Stimulated activated CD8-positive, alpha-beta memory T cell treated with anti-CD3 and anti-CD28 coated beads, Interleukin-7, amount 100 ng/mL, for 24 hours (primary cell): ENCODE results near the gene KLHDC8A.

Experiments used
- DNase-seq: peaks from one replicate; pipeline ENCODE4 v3.0.0-alpha.2; 2020; ENCODE audit warnings: low read depth

Gene KLHDC8A

DNA sequence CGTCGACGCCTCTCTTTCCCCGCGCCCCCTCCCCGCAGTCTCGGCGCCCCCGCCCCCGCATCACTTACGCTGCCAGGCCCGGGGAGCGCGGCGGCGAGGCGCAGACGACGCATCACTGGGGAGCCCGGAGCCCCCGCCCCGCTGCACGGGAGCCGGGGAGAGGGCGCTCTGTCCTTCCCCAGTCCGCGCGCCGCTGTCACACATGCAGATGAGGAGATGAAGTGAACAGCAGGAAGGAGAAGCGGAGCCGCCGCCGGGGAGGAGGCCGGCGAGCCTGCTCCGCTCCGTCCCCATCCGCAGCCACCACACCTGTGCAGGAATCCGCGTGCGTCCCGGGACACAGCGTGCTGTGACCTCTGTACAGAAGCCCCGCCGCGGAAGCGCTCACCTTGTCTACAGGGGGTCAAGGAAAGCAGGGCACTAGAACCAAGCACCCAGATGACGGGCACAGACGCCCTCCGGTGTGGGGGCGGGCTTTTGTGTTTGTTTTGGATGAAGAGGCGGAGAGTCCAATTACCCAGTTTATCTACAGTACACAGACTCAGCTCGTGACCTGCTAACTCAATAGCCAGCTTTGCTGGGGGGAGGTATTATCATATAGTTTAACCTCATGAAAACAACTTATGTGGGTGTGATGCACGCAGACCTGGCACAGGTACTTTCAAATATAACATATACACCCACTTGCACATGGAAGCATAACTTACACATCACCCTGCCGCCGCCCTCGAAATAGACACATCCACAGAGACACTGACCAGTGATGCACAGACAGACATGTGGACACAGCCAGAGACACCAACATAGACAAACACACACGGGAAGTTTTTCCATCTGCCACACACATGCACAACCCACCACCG, 12.4 kb downstream of the KLHDC8A start:
- no peak for DNase-seq

DNA sequence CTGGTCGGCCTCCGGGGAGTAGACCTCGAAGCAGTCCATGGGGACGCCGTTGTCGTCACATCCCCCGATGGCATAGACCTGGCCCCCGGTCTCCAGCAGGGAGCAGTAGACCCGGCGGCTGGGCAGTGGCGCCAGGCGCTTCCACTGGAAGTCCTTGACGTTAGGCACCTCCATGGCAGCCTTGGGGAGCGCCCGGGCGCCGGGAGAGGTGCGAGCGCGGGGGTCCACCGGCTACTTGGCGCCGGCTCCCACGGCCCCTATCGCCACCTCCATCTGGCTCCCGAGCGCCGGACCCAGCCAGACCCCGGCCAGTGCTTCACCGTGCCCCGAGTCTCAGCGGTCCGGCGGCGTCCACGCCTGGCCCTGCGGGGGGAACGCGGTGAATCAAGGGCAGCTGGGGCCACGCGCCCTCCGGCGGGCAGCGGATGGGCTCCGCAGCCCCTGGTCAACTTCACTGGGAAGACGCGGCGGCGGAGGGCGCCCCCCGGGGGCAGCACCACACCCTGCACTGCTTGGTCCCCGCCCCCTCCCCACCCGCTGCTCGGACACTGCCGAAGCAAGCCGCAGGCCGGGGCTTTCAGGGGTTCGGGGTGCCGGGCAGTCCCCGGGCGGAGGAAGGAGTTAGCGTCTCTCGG, 13.2 kb downstream of the KLHDC8A start:
- DNase-seq = no peak

GRCh38 chr1:205342986-205343385, 13.7 kb downstream of the KLHDC8A start:
- no peak for DNase-seq

GRCh38 chr1:205340676-205341075, 16.0 kb downstream of the KLHDC8A start:
- no peak for DNase-seq

DNA sequence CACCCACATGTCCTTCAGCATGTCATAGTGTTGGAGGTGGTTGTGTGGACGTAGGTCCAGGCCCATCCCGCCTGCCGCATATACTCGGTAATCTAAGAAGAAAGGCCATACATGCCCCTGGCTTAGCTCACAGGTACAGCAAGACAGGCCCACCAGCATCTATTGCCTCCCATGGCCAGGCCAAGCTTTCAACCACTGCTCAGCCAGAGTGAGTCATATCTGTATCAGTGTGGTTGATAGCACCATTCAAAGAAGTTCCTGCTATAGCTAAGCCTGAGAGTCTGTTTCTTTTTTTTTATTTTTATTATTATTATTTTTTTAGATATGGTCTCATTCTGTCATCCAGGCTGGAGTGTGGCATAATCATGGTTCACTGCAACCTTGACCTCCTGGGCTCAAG, 17.0 kb downstream of the KLHDC8A start:
- DNase-seq = no peak

- no peak for DNase-seq
Observed at GRCh38 chr1:205339197-205339702, 17.5 kb downstream of the KLHDC8A start.

GRCh38 chr1:205338011-205338410, 18.7 kb downstream of the KLHDC8A start:
- no peak for DNase-seq

- no peak for DNase-seq
Observed at GRCh38 chr1:205337481-205337880, 19.2 kb downstream of the KLHDC8A start.

DNA sequence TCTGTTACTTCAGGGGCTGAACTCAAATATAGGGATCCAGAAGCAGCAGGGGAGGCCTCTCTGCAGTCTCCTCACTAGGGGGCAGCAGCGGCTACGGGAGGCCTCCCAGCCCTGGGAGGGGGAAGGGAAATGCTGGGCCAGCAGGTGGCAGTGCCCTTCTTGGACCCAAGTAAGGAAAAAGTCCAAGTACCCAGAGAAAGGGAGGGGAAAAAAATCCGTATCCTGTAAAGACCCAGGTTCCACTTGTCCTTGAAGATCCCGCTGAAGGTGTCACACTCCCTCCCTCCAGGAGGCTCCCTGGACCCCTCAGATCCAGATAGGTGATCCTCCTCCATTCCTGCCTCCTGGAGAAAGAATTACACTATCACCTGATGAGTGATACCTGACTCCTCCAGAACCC, 21.0 kb downstream of the KLHDC8A start:
- peak; percentile 55 for DNase-seq

DNA sequence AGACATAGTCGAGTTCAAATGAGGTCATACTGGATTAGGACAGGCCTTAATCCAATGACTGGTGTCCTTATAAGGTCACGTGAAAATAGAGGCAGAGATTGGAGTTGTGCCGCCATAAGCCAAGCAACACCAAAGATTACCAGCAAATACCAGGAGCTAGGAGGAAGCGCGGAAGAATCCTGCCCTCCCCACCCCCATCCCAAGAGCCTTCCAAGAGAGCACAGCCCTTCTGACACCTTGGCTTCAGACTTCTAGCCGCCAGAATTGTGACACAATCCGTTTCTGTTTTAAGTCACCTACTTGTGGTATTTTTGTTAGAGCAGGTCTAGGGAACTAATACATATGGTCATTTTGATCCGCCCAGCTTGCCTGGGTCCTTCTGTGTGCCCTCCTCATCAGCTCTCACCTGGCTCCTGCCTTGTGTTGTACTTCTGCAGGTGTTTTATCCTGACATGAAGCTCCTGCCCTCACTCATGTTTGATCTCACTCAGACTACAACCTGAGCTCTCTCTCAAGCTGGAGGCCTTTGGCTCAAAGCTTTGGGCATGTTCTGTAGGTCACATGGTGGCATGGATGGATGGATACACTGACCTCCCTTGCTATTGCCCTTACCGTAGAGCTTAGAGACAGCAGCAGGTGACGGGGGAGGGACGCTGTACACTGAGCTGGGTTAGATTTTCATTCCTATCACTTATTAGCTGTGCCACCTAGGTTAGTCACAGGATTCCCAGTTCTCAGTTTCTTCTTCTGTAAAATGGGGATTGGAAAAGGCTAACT, 24.5 kb downstream of the KLHDC8A start:
- DNase-seq = no peak

GRCh38 chr1:205330150-205330549, 26.6 kb downstream of the KLHDC8A start:
- no peak for DNase-seq

GRCh38 chr1:205329719-205330118, 27.0 kb downstream of the KLHDC8A start:
- DNase-seq = no peak

DNA sequence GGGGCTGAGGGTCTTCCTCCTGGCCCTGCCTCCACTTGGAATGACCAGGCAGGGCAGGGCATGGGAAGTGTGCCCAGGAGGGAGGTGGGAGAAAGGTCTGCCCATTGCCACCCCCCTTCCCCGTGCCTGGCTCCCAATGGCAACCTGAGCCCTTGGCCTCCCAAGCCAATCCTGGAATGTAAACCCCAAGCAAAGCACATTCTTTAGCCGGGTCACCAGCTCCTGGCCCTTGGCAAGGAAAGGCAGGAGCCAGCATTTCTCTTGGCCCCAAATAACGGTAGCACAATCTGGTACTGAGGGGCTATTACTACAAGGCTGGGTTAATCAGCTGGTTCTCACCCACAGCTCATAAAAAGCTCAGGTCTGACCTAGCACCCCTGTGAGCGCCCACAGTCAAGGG, 28.2 kb downstream of the KLHDC8A start:
- no peak for DNase-seq

GRCh38 chr1:205326812-205327466, 29.8 kb downstream of the KLHDC8A start:
- DNase-seq = no peak

DNA sequence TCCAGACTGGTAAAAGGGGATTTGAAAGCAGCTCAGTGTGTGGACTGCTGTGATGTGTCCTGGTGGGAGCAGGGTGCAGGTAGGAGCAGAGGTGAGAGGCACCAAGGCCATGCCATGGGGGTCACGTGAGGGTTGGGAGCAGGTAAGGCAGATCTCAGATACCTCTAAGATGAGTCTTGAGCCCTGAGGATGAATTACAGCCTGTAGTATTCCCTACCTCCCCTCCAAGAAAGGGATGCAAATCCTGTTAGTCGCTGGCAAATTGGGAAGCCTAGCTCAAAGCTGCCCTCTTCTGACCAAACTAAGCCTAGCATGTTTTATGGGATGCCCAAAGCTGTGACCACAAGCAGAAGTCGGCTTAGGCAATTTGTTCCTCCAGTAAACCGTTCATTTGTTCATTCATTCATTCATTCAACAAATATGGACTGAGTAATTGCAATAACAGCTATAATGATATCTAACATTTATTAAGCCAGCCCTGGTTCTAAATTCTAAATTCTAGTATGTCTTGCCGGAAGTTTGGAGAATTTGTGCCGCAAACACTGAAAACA, 31.3 kb downstream of the KLHDC8A start:
- no peak for DNase-seq

GRCh38 chr1:205324781-205325180, 31.9 kb downstream of the KLHDC8A start:
- no peak for DNase-seq

GRCh38 chr1:205323794-205324193, 32.9 kb downstream of the KLHDC8A start:
- DNase-seq = no peak

DNA sequence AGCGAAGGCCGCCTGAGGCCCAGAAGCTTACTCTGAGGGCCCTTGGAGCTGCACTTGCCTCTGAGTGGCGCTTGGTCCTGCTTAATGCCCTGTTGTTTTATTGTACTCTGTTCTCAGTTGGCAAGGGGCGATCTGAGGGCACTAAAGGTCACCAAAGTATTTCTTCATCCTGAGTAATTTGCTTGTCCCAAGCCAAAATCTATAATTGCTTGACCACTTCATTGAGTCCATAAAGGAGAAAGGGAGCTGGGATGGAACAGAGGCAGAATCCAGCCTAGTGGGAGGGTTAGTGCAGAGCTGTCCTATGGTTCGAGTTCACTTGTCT, 34.8 kb downstream of the KLHDC8A start:
- no peak for DNase-seq

DNA sequence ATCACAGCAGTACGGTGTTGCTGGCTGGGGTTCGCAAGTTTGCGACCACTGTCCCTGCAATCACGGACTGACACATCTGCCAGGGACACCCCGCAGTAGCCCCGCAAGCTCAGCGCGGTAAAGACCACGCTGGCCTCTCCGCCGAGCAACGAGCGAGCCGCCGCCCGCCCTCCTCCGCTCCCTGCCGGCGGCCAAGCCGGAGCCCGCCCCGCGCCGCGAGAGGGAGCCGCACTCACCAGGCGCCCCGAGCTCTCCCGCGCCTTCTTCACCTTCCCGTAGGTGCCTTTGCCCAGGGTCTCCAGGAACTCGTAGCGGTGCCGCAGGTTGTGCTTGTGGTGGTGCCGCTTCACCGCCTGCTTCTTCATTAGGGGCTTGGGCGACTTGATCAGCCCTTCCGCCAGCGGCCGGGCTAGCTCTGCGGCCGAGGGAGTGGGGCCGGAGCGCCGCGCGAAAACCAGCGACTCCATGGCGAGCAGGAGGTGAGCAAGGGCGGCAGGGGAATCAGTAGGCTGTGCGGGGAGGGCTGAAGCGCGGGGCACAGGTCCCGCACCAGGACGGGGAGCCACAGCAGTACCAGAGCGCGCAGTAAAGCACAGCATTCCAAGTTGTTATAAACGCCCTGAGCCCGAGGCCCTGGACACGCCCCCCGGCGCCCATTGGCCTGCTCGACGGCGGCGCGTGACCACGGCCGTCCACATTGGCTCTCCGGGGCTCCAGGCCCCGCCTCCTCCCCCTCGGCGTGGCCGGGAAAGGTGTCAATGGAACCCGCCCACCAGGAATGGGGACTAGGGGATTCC, 35.4 kb downstream of the KLHDC8A start, which contains the start of gene NUAK2:
Gene NUAK2 (minus strand): TSS at position 584 of the 797 bp plus-strand sequence. CDS start 117 bp downstream, at position 467.
- DNase-seq = peak; percentile 53

- DNase-seq = no peak
Observed at GRCh38 chr1:205319081-205320018, 37.4 kb downstream of the KLHDC8A start.
